Astrocyte of the cerebellum (primary cell): ENCODE data around the gene EYA2.

ENCODE experiments used
- DNase-seq: peaks from one replicate; pipeline ENCODE4 v3.0.0-alpha.2; 2011; ENCODE audit warnings: low read depth
- H3K4me3 ChIP-seq: 2 replicates; pipeline ENCODE4 v1.5.1; 2011; ENCODE audit warnings: mild to moderate bottlenecking, low read depth, low read length, moderate library complexity
- CTCF ChIP-seq: IDR thresholded peaks from 2 replicates; pipeline ENCODE4 v1.5.1; 2012; ENCODE audit warnings: low read length, low read depth, moderate library complexity, mild to moderate bottlenecking; ENCODE audit errors: missing control alignments
- in situ Hi-C: cut with HindIII; loops from 2 replicates; pipeline ENCODE4 v1.10.0; 2017; ENCODE audit warnings: low sequenced_read_pairs

EYA2 gene

GRCh38 chr20:47016068-47016664, 121.5 kb downstream of the EYA2 start:
- in situ Hi-C loops = no loop called here
- TF ChIP-seq CTCF = no peak
- no peak for DNase-seq
- H3K4me3 ChIP-seq = no peak overlapping the region

DNA sequence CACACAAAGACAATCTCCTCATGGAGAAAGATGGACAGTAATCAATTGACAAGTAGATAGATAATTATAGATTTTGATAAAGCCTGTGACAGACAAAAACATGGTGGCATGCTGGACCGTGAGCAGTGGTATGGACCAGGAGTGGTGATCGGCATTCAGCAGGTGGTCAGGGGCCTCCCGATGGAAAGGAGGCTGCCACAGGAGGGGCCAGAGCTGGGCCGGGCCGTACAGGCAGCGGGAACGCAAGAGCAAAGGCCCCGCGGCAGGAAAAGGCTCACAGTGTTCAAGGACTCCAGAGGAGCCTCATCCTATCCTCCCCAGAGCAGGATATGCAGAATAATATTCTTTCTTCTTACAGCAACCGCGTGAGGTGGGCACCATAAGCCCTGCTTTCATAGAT, 123.7 kb downstream of the EYA2 start:
- in situ Hi-C loops = no loop called here
- DNase-seq = no peak
- H3K4me3 ChIP-seq = no peak overlapping the region
- no peak for TF ChIP-seq CTCF

GRCh38 chr20:47019121-47019824, 124.6 kb downstream of the EYA2 start:
- in situ Hi-C loops = no loop called here
- TF ChIP-seq CTCF = no peak
- DNase-seq = no peak
- H3K4me3 ChIP-seq = no peak overlapping the region

GRCh38 chr20:47020231-47020630, 125.6 kb downstream of the EYA2 start:
- no peak overlapping the region for H3K4me3 ChIP-seq
- DNase-seq = no peak
- no peak for TF ChIP-seq CTCF
- in situ Hi-C loops = loop anchor here (5.0 kb wide), 1 partner anchor 73 kb away; no protein-coding TSS in a partner anchor

- DNase-seq = no peak
- TF ChIP-seq CTCF = no peak
- in situ Hi-C loops = loop anchor here (5.0 kb wide), 1 partner anchor 75 kb away; no protein-coding TSS in a partner anchor
- H3K4me3 ChIP-seq = no peak overlapping the region
Measured at GRCh38 chr20:47021850-47022249, 127.2 kb downstream of the EYA2 start.

DNA sequence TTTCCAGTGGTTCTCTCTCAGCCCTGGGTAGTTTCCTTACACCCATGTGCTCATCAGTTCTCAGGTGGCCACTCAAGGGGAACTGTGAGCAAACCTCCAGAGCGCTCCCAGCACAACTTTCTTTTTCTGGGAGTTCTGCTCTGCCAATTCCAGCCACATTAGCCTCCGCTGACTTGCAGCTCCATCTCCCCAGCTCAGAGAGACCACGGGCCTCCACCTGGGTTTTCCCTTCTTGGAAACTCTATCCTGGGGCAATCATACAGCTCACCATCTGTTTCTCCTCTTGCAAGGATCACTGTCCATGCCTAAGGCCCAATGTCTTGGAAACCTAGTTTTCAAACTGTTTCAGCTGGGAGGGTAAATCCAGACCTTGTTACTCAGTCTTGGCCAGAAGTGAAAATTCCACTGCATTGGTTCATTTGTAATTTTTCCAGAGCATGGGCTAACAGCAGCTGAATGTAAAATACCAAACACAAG, 129.9 kb downstream of the EYA2 start:
- H3K4me3 ChIP-seq = no peak overlapping the region
- TF ChIP-seq CTCF = no peak
- in situ Hi-C loops = loop anchor here (5.0 kb wide), 1 partner anchor 77 kb away; no protein-coding TSS in a partner anchor
- DNase-seq = no peak
